KOPT-K1 (cell line): ENCODE results near the gene NFKBIZ.

ENCODE experiments used
- H3K27ac ChIP-seq: fragments of 200-600 bp; sonication (generic); 2 replicates; pipeline ENCODE4 v1.5.1; 2016; ENCODE audit warnings: antibody characterized with exemption, mild to moderate bottlenecking, low read depth, low read length; ENCODE audit not compliant: poor library complexity, severe bottlenecking
- H3K36me3 ChIP-seq: fragments of 200-600 bp; sonication (generic); 2 replicates; pipeline ENCODE4 v1.5.1; 2017; ENCODE audit warnings: antibody characterized with exemption, mild to moderate bottlenecking, low read length, moderate library complexity; ENCODE audit not compliant: insufficient read depth
- H3K9me3 ChIP-seq: fragments of 200-600 bp; sonication (generic); 2 replicates; pipeline ENCODE4 v1.5.1; 2017; ENCODE audit warnings: antibody characterized with exemption, low read length, mild to moderate bottlenecking; ENCODE audit not compliant: insufficient read depth, poor library complexity, severe bottlenecking

NFKBIZ gene, protein sequence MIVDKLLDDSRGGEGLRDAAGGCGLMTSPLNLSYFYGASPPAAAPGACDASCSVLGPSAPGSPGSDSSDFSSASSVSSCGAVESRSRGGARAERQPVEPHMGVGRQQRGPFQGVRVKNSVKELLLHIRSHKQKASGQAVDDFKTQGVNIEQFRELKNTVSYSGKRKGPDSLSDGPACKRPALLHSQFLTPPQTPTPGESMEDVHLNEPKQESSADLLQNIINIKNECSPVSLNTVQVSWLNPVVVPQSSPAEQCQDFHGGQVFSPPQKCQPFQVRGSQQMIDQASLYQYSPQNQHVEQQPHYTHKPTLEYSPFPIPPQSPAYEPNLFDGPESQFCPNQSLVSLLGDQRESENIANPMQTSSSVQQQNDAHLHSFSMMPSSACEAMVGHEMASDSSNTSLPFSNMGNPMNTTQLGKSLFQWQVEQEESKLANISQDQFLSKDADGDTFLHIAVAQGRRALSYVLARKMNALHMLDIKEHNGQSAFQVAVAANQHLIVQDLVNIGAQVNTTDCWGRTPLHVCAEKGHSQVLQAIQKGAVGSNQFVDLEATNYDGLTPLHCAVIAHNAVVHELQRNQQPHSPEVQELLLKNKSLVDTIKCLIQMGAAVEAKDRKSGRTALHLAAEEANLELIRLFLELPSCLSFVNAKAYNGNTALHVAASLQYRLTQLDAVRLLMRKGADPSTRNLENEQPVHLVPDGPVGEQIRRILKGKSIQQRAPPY

DNA sequence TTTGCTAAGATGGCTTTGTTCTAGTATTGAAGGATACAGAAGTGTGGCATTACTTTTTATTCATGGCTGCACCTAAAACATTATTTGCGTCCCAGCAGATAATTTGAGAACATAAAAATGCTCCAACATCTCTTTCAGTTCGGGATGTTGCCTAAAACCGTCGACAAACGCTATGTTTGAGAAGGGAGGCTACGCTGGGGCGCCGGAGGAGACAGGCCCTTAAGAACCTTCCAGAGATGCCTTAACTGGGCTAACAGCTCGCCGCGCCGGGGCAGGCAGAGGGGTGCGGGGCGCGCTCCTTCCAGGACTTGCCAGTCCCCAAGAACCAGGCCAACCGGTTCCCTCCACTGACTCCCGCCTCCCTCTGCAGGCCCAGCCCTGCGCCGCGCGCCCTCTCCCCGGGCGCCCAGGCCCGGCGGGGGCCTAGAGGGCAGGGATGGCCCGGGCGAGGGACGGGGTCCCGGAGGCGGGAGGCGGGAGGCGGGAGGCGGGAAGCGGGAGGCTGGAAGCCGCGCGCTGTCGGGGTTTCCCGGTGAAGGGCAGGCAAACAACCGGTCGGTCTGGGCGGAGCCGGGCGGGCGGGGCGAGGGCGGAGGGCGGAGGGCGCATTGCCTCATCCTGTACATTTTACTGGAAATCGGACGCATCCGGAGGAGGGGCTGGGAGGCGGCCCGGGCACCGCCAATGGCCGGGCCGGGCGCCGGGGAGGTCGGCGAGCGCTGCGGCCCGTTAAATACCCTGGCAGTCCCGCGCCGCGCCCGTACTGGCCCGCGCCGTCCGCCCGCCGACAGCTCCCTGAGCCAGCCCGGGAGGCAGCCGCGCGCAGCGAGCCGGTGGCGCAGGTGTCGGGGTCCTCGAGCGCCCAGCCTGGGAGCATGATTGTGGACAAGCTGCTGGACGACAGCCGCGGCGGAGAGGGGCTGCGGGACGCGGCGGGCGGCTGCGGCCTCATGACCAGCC, at the start of gene NFKBIZ:
Gene NFKBIZ, plus strand, starts transcription at position 761 of the 960 bp plus-strand sequence. Its CDS starts 115 bp downstream, at position 876.
- Histone ChIP-seq H3K27ac (peak within 1 kb of the TSS; percentile 11), H3K36me3 (peaks cover 5% of the 10 kb centered on the region; the same call in 1 of the 2 replicates), H3K9me3 (no peaks in the 10 kb centered on the region)

DNA sequence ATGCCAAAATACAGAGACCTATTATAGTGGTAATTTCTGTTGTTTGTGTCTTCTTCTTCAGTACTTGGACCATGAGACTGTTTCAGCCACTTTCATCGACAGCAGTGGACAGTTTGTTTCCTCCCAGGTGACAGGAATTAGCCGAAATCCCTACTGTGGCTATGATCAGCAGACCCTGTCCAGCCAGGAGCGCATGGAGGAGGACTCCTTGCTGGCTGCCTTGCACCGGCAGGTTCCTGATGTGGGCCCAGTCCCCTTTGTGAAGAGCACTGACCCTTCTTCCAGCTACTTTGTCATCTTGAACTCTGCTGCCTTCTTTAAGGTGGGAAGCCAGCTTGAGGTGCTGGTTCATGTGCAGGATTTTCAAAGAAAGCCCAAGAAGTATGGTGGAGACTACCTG, 48.1 kb upstream of the NFKBIZ start:
- H3K36me3 ChIP-seq: peaks cover 49% of the 10 kb centered on the region
- H3K27ac ChIP-seq: no peak overlapping the region

DNA sequence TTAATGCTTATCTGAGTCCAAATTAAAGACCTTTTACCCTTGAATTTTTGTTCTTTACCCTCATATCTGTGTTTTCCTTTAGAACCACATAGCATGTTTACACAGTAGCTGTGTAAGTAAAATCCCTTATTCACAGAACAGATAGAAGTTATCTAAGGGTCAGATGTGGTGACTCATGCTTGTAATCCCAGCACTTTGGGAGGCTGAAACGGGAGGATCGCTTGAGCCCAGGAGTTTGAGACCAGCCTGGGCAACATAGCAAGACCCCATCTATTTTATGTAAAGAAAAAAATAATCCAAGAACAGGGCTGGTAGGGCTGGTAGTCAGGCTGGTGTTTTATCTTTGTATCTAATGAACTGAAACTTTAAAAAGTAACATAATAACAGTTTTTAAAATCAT, 47.1 kb upstream of the NFKBIZ start:
- no peak overlapping the region for H3K27ac ChIP-seq
- peaks cover 54% of the 10 kb centered on the region for H3K36me3 ChIP-seq
- H3K9me3 ChIP-seq: no peaks in the 10 kb centered on the region

More for the DNA sequence above, 48.1 kb upstream of the NFKBIZ start:
- no peaks in the 10 kb centered on the region for H3K9me3 ChIP-seq

DNA sequence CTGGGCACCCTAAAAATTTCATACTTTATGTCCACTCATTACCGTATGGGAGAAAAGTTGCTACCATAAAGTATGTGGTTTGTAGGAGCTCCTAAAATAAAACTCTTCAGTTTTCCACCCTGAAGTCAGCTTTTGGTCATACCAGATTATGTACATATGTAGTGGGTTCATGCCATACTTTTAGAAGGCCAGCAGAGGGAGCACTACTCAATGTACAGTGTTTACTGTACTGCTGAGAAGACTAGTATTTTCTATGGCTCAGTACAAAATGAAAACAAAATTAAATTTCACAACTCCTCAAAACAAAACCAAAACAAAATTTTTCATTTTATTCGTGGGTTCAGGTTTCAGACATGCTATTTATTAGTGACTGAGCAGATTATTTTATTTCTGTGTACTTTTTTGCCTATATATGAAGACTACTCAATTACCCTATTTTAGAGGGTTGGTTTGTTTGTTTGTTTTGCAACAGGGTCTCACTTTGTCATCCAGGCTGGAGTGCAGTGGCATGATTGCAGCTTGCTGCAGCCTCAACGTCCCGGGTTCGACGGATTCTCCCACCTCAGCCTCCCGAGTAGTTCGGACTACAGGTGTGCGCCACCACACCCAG, 46.0 kb upstream of the NFKBIZ start:
- H3K36me3 ChIP-seq: peaks cover 54% of the 10 kb centered on the region
- no peaks in the 10 kb centered on the region for H3K9me3 ChIP-seq
- no peak overlapping the region for H3K27ac ChIP-seq

- Histone ChIP-seq H3K9me3 (no peaks in the 10 kb centered on the region), H3K27ac (no peak overlapping the region), H3K36me3 (peaks cover 54% of the 10 kb centered on the region)
Observed at GRCh38 chr3:101803939-101804338, 45.4 kb upstream of the NFKBIZ start.

DNA sequence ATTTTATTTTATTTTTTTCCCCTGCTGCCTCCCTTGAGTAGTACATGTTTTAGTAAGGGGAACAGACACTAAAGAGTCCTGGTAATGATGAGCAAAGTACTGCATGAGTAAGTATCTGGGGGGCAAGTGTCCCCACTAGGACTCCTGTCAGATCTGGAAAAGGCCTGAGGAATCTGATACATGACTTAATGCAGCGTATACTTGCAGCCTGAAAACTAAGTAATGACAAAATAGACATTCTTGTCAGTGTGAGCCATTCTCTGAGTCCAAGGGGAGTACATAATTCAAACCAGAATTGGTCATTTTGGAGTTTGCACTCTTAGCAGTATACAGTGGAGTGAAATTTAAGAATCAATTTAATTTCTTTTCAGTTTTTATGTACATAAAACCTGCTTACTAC, 42.8 kb upstream of the NFKBIZ start:
- Histone ChIP-seq H3K9me3 (no peaks in the 10 kb centered on the region), H3K27ac (no peak overlapping the region), H3K36me3 (peaks cover 42% of the 10 kb centered on the region)

- no peaks in the 10 kb centered on the region for H3K9me3 ChIP-seq
- no peak overlapping the region for H3K27ac ChIP-seq
- H3K36me3 ChIP-seq: peaks cover 29% of the 10 kb centered on the region
Observed at GRCh38 chr3:101807888-101808287, 41.4 kb upstream of the NFKBIZ start.

DNA sequence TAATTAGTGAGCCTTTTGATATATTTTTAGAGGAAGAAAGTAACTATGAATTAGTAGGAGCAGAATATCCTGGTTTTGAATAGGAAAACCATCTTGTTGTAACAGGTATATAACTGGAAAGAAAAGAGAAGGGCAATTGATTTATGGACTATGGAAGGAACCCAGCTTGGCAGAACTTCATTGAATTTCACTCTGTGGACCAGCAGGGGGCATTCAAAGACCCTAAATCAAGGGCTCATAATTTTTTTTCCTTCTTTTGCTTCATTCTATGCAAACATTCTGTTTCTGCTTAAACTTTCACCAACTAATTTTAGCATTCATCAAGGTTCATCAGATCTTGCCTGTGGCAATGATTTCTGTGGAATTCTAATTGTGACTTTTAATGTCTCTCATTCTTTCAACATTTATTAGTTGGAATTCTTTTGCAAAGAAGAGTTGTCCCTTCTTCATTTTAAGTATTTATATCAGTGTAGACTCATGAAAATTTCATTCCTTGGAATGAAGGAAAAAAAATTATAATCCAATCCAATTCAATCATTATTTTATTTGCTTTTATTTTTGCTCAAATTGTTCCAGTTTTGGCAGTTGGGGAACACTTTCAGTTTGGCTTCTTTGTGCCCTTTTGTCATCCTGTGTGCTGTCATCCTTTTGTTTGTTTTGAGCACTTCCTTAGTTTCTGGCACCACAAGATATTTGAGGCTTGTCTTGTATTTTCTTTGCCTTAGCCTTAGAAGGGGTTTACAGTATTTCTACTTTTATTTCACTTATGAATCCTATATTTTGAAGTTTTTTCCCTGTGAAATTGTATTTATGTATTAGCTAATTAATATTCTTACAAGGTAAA, 39.9 kb upstream of the NFKBIZ start:
- Histone ChIP-seq H3K27ac (peak overlapping the region; percentile 32), H3K36me3 (peaks cover 19% of the 10 kb centered on the region), H3K9me3 (no peaks in the 10 kb centered on the region)

DNA sequence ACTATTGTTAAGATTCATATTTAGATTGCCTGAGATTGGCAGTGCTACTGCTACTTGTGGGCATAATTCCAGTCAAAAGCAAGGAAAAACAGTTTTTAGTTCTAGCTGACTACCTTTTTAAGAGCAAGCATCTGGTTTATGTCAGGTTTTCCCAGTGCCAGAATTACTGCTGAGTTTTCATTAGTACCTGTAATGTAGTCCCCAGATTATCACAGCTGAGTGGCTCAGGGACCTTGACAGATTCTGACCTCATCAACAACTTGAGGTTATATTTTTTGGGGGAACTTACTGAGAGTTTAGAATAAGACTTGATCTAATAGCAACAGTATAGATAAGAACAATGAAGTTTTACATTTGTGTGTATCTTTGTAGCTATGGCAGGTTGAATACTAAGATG, 39.3 kb upstream of the NFKBIZ start:
- peak overlapping the region; percentile 32 for H3K27ac ChIP-seq
- H3K9me3 ChIP-seq: no peaks in the 10 kb centered on the region
- peaks cover 13% of the 10 kb centered on the region for H3K36me3 ChIP-seq

DNA sequence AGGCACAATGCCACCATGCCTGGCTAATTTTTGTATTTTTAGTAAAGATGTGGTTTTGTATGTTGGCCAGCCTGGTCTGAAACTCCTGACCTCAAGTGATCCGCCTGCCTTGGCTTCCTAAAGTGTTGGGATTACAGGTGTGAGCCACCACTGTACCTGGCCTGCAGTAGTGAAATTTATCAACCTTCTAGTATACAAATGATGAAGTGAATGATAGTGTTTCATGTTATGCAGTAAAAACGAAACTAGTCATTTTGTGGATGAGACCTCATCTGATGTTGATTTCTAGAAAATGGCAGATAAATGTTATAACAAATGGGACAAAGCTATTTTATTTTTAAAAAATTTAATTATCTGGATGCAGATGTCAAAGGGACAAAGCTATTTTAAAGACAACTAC, 37.4 kb upstream of the NFKBIZ start:
- Histone ChIP-seq H3K27ac (no peak overlapping the region), H3K9me3 (no peaks in the 10 kb centered on the region), H3K36me3 (peaks cover 5% of the 10 kb centered on the region)

- Histone ChIP-seq H3K27ac (no peak overlapping the region), H3K9me3 (no peaks in the 10 kb centered on the region)
Observed at GRCh38 chr3:101812895-101813294, 36.4 kb upstream of the NFKBIZ start.

GRCh38 chr3:101813817-101814440, 35.4 kb upstream of the NFKBIZ start:
- Histone ChIP-seq H3K27ac (no peak overlapping the region), H3K36me3 (peaks cover 20% of the 10 kb centered on the region), H3K9me3 (no peaks in the 10 kb centered on the region)

More at GRCh38 chr3:101812895-101813294, 36.4 kb upstream of the NFKBIZ start:
- peaks cover 13% of the 10 kb centered on the region for H3K36me3 ChIP-seq

DNA sequence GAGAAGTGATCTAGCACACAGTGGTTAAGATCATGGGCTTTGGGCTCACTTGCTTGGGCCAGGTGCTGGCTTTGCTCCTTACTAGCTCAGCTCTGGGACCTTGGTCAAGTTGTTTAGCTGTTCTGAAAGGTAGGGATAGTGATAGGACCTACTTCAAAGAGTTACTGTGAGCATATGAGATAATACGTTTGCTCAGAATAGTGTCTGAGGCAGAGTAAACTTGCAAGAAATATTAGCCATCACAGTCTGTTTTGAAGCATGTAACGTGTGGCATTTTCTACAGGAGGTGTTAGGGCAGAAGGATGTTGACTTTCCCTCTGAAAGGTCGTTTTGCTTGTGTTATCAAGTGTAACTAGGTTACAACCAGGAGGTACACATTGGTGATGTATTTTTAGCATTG, 34.5 kb upstream of the NFKBIZ start:
- Histone ChIP-seq H3K9me3 (no peaks in the 10 kb centered on the region), H3K27ac (no peak overlapping the region)

More for the DNA sequence above, 34.5 kb upstream of the NFKBIZ start:
- H3K36me3 ChIP-seq: peaks cover 28% of the 10 kb centered on the region
